DMS79 (cell line): ENCODE measurements around the gene RRM1.

Source experiments
- DNase-seq: peaks from one replicate; lab custom pipeline; 2025; lab: John Stamatoyannopoulos, UW

Gene RRM1

GRCh38 chr11:4187055-4187988 is 92.7 kb downstream of the RRM1 start:
- peak; percentile 71 for DNase-seq
